ENCODE data around the gene COL18A1.

The COL18A1 gene

GRCh38 chr21:45457161-45457831 is 52.3 kb downstream of the COL18A1 start:
- DNase-seq, result no peak

- no peak for DNase-seq
These were observed 52.8 kb downstream of the COL18A1 start for GRCh38 chr21:45457832-45458172.

DNA sequence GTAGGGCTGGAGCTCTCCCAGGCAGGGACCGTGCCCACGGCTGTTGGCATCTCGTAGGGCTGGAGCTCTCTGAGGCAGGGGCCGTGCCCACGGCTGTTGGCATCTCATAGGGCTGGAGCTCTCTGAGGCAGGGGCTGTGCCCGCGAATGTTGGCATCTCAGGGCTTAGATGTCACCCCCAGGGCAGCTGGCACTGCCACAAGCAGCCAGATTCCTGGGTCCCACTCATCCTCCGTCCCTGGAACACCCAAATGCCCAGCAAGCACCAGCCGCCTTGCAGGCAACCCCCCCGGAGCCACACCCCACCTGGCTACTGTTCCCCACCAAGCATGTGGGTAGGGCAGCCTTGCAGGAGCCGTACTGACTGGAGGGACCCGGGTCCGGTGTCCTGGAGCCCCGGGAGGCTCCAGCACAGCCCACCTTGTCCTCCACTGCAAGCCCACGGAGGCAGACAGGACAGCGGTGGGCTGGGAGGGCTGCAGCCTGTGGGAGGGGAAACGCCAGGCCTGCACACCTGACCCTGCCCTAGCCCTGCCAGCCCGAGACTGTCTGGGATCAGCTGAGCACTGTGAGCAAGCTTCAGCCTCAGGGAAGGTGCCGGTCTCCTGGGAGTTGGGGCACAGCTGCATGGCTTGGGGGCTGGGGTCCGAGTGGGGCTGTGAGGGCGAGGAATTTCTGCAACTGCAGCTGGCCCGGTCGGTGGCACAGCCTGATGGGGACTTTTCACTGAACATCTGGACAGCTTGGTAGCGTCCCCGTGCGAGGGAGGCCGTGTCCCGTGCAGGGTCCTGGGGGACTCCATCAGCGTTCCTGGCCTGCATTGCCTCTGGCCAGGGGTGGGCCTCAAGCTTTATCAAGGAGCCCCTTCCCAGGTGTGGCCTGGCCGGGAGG is 53.6 kb downstream of the COL18A1 start:
- no peak for DNase-seq

GRCh38 chr21:45459171-45460010 is 54.4 kb downstream of the COL18A1 start:
- no peak for DNase-seq

GRCh38 chr21:45460011-45460565 is 55.1 kb downstream of the COL18A1 start:
- no peak for DNase-seq

- no peak for DNase-seq
These were observed 55.8 kb downstream of the COL18A1 start for GRCh38 chr21:45460611-45461368.

DNA sequence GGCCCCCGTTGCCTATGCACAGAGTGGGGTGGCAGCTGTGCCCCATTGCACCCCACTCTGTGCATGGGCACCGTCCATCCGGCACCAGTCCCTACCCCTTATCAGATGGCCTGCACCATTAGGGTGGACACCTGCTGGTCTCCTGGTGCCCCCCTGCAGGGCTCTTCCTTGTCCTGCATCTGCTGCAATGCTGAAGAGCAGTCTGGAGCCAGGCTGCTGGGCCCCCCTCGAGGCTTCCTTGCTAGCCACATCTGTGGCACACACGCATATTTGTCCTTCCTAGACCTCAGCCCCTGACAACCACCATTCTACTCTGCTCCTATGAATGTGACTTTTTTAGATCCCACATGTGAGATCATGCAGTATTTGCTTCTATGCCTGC is 56.4 kb downstream of the COL18A1 start:
- no peak for DNase-seq

DNA sequence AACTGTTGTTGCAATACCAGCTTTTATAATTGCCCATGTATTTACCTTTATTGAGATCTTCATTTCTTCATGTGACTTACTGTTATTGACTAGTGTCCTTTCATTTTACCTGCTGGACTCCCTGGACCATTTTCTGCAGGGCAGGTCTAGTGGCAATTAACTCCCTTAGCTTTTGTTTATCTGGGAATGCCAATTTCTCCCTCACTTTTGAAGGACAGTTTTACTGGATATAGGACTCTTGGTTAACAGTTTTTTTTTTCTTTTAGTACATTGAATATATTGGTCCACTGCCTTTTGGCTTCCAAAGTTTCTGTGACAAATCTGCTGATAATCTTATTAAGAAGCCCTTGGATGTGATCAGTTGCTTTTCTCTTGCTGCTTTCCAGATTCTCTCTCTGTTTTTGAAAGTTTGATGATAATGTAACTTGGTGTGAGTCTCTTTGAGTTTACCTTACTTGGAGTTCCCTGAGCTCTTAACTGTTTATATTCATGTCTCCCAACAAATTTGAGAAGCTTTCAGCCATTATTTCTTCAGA is 56.9 kb downstream of the COL18A1 start:
- DNase-seq, result no peak

GRCh38 chr21:45463871-45464270 is 58.9 kb downstream of the COL18A1 start:
- no peak for DNase-seq

- DNase-seq, result no peak
These were observed 59.3 kb downstream of the COL18A1 start for GRCh38 chr21:45464309-45464708.

DNA sequence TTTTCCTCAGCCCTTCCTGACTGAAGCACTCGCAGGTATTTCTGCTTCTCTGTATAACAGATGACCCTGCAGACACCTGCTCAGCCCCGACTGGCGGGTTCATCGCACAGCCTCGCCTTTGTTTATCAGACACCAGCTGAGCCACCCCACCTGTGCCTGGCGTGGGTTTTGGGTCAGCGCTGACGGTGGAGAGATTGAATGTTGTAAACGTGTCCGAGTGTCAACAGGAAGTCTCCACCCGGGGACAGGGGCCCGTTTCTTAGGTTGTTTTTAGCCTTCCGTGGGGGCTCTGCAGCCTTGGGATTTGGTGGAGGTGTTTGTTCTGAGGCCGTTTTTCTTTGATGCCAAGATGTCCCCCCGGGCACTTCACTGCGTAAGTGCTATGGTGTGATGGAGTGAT is 60.1 kb downstream of the COL18A1 start:
- DNase-seq, result no peak

GRCh38 chr21:45465611-45466329 is 60.8 kb downstream of the COL18A1 start:
- no peak for DNase-seq

DNA sequence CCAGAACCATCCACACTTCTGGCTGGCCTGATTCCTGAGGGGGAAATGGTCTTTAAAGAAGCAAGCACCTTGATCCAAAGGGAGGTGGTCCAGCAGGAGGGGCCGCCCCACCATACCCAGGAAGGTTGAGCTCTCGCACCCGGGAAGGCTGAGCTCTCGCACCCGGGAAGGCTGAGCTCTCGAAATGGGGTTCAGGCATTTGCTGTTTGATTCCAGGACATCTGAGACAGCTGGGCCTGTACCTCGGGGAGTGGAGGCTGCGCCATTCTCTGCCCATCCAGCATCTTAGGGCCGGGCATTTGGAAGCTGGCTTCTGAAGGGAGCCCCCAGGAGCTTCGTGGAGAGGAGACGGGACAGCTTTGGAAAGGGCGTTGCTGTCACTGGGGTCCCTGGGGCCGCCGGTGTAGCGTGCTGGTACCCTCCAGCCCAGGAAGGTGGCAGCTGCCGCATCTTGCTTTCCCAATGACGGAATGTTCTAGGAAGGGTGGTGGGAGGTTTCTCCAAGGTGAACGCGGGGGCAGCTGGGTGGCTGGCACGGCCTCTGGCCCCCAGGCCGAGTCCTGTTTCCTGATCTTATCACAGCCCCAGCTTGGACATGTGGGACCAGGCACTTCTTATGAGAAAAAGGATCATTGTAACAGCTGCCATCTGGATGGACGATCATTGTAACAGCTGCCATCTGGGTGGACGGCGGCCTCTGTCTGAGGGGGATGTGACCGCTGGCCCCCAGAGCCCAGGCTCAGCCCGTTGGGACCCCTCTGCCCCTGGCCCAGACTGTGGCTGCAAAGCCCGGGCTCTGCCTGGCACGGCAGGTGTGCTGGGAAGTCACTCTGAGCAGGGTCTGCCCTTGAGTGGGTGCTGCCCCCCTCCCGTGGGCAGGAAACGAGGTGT is 61.6 kb downstream of the COL18A1 start:
- no peak for DNase-seq

DNA sequence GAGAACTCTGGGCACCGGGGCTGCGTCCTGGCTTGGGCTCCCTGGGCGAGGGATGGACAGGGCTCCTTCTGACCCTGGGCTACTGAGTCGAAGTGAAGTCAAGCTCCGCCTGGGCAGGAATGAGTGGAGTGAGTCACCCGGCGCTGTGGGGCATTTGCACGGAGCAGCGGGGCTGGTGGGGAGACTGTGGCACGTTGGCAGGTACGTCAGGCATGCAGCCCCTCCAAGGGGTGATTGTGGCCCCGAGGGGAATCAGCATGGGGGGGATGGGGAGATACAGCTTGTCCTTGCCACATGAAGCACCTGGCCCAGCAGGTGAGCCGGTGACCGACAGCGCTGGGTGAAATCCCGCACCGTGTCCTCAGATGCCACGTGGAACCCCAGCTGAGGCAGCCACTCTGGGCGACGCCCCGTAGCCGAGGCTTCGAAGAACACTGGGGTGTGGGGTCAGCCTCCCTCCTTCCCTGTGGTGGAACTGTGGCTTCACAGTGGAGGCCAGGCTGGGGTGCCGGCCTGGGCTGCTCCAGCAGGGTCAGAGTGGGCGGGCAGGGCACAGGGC is 62.3 kb downstream of the COL18A1 start:
- no peak for DNase-seq

- DNase-seq, result no peak
These were observed 63.3 kb downstream of the COL18A1 start for GRCh38 chr21:45468051-45468970.

DNA sequence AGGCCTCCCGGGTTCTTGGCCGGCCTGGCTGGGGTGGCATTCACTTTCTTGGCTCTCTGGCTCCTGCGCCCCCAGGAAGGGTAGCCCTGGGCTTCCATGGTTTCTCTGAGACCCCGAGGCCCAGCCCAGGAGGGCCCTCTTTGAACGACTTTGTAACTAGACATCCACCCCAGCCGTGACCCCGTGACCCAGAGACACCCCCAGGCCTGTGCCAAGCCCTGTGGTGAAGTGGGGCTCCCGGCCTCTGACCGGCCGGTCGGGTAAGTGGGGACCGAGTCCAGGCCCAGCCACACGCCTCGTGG is 64.0 kb downstream of the COL18A1 start:
- DNase-seq, result no peak

- no peak for DNase-seq
These were observed 64.5 kb downstream of the COL18A1 start for GRCh38 chr21:45469273-45470086.

DNA sequence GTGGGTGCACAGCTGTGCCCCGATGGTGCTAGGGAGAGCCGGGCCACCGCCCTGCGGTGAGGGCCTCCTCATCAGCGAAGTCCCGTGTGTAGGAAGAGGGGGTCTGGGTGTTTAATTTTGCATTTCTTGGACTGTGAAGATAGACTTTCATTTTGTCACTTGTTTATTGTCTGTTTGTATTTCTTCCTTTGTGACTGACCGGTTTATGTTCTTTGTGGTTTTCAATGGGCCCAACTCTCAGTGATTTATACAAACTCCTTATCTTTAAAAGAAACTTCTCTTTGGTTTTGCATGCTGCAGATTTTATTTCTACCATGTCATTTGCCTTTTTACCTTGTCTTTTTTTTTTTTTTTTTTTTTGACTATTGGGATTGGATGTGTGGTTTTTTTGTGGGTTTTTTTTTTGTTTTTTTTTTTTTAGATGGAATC is 65.1 kb downstream of the COL18A1 start:
- no peak for DNase-seq

Data from DMS 273 treated with DMSO at 0.1 percent for 48 hours (cell line).